Retina (tissue), 1 donor: ENCODE measurements around the gene MBTD1.
"Not testable (repeated sequence)": the region's sequence is repeated elsewhere in the genome, so short reads cannot be mapped to it uniquely, and the experiment has no call there.

ENCODE experiments used
- DNase-seq: peaks from one replicate; pipeline ENCODE4 v3.0.0-alpha.2; 2016

The MBTD1 gene

GRCh38 chr17:51251010-51251409, 8.8 kb downstream of the MBTD1 start:
- no peak for DNase-seq

DNA sequence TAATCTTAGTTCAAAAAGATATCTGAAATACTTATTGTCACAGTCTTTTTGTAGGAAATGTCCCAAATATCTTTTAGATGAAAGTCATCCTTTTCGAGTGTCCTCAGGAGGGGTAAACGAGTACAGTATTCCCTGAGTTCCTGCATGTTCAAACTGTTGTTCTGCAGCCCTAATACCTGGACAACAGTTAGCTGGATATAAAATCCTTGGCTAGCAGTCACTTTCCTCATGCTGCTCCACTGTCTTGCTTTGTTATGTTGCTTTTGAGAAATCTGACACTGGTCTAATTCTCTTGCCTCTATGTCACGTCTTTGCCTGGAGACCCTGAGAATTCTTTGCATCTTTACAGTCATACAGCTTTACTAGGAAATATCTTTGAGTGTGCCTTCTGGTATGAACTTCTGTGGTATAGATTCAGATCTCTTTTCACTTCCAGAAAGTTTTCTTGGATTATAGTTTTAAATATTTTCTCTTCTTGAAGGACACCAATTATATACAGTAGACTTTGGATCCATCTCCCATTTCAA, 9.5 kb downstream of the MBTD1 start:
- no peak for DNase-seq

DNA sequence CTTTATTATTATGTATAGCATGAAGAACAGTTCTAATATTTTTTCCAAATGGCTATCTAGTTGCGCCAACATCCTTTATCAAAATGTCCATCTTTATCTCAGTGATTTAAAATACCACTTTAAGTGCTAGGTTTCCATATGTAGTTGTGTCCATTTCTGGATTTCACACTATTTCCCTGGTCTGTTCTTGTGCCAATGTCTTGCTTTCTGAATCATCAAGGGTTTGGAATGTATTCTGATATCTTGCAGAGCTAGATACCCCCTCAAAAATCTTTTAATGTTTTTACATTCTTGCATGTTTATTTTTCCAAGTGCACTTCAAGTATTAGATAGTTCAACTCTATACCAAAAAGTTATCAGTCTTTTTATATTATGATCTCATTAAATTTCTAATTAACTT, 14.3 kb downstream of the MBTD1 start:
- no peak for DNase-seq

DNA sequence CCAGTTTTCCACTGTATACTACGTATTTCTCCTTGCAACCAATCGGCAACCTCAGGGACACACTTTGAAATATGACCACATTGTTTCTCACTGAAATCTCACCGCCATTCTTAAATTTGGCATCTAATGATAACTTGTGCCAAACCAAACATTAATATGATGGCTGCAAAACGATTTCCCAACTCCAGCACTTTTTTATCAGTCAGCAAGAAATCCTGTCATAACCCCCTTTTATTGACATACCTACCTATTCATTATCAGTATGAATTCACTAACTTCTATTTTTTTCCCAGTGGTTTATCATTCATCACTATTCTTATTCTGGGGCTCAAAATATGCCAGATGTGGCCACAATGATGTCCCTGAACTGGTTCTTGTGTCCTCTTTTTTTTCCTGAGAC, 15.8 kb downstream of the MBTD1 start:
- no peak for DNase-seq

DNA sequence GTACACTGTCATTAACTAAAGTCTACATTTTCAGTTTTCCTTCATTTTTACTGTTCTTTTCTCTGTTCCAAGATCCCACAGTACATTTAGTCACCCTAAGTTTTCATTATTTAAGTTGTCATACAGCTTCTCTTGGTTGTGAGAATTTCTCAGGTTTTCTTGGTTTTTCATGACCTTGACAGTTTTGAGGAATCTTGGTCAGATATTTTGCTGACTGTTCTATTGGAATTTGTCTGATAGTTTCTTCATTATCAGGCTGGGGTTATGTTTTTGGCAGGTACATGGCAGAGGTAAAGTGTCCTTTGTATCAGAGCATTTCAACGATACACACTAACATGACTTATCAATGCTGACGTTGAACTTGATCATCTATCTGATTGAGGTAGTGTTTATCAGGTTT, 19.6 kb downstream of the MBTD1 start:
- DNase-seq, result no peak

DNA sequence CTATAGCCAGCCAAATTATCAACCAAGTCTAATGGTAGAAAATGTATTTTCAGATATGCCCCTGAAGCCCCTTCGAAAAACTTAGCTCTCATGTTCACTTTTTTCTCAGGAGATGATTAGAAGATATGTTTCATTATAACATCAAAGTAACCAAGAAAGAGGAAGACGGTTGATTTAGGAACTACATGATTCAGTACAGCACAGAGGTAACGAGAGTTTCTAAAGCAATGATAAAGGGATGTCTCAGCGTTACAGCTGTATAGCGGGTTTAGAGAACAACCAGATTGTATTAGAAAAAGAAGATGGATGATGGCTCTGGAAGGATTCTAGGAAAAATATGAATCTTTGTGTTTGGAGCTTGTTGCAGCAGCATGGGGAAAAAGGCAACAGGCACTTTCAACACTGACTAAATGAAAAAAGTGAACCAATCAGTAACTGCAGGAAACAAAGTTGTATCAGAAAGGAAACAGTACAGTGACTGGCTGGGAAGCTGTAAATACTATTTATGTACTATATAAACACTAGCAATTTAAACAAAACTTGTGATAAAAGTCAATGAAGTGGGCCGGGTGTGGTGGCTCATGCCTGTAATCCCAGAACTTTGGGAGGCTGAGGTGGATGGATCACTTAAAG, 21.5 kb downstream of the MBTD1 start:
- no peak for DNase-seq

DNA sequence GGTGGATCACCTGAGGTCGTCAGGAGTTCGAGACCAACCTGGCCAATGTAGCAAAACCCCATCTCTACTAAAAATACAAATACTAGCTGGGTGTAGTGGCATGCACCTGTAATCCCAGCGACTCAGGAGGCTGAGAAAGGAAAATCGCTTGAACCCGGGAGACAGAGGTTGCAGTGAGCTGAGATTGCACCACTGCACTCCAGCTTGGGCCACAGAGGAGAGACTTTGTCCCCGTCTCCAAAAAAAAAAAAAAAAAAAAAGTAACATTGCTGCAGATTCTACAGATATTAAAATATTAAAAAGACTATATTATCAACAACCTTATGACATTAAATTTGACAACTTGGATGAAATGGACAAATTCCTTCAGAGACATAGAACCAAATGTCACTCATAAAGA, 25.7 kb downstream of the MBTD1 start:
- no peak for DNase-seq

DNA sequence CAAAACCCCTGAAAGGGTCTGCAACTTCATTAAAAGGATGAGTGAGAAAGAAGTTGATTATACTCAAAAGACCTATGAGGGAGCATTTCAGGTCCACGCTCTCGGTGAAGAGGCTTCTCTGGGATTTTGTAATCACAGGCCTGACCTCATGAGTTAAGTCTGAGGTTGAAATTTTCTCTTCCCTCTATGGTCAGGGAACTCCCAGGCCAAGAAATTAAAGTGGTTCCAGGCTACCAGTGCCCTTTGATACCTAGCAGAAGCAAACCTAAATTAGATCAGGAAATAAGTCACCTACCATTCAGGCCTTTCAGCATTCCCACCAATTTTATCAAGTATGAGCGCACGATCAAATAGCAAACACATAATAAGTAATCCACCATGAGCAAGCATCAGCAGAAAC, 27.9 kb downstream of the MBTD1 start:
- no peak for DNase-seq

- no peak for DNase-seq
Measured at GRCh38 chr17:51230306-51230705, 29.5 kb downstream of the MBTD1 start.

GRCh38 chr17:51229889-51230288, 30.0 kb downstream of the MBTD1 start:
- DNase-seq, result no peak

DNA sequence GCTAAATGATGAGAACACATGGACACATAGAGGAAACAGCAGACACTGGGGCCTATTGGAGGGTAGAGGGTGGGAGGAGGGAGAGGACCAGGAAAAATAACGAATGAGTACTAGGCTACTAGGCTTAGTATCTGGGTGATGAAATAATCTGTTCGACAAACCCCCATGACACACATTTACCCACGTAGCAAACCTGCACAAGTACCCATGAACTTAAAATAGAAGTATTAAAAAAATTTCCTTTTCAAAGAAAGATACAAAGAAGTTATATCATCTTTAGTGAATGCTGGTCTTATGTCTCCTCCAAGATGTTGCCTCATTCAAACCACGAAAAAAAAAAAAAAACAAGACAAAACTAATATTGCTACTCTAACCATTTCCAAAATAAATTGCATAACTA, 31.7 kb downstream of the MBTD1 start:
- no peak for DNase-seq

- not testable (repeated sequence) for DNase-seq
Measured at GRCh38 chr17:51225523-51225922, 34.3 kb downstream of the MBTD1 start.

DNA sequence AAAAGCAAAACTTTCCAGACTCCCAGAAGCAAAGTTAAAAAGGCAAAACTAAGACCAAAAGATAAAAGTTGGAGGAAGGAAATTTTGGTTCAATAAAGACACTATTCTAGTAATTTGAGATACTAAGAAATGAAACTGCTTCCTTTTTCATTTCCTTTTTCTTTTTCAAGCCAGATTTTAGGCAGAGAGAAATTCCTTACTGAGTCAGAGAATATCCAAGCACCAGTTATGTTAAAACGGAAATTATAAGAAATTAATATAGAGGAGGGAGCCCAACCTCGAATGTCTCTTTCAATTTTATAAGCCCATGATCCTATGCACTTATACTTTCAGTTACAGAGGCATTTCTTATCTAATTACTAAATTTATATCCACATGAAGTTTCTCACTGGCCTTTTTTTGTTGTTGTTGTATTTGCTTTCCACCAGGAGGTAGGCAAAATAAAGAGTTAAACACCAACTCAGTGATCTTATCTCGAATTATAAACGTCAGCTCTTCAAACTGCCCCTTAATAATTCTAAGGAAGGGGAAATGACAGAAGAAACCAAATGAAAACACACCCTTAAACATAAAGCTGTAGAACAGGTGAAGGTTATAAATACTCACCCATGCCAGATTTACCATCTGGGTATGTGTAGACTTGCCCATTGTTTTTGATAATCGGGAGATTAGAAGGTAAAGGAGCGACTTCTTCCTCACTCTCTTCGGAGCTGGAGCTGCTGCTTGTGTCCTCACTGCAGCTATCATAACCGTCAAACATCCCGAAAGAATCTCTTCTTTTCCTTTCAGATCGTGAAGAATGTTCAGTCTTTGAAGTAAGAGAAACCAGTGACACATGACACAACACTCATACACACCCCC, 35.2 kb downstream of the MBTD1 start:
- no peak for DNase-seq

DNA sequence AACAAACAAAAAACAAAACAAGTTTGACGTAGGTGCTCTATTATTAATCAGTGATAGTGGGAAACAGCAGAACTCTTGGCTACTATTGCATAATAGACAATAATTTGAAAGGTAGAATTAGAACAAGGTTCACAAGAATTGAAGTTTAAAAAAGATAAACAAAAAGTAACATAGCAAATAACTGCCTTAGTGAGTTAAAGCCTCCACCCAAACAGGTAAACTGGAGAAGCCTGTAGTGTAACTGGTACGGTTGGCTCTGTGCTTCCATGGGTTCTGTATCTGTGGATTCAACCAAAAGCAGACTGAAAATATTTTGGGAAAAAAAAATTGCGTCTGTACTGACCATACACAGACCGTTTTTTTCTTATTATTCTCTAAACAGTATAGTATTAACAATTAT, 38.5 kb downstream of the MBTD1 start:
- DNase-seq, result no peak

- no peak for DNase-seq
Measured at GRCh38 chr17:51217946-51218345, 41.9 kb downstream of the MBTD1 start.

DNA sequence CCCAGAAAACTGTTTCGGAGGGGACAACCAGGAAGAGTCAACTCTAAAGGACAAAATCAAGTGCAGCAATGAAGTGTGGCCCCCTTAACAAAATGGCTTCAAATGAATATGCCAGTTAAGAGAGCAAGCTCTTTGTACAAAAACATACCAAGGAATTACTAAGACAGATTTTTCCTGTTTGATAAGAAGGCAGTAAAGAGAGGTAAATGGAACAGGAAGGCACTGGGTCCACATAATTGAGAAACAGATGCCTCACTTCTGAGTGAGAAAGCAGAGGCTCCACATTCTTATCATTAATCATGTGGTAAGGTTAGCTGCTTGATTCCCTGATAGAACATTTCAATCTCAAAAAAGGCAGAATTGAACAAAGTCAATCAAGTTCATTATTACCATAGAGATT, 44.9 kb downstream of the MBTD1 start:
- no peak for DNase-seq

DNA sequence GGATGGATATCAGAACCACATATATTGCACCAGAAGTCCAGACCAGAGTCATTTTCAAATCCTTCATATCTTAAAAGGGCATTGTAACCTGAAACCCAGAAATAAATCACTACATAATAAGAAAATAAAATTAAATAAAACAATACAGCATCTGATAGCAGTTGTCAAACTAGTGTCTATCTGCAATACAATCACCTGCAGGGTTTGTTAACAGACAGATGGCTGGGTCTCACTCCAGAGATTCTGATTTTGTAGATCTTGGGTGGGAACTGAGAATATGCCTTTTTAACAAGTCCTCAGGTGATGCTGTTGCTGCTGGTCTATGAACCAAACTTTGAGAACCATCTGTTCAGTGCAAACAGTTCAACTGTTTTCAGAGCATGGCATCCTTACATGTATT, 56.0 kb downstream of the MBTD1 start:
- DNase-seq, result no peak

DNA sequence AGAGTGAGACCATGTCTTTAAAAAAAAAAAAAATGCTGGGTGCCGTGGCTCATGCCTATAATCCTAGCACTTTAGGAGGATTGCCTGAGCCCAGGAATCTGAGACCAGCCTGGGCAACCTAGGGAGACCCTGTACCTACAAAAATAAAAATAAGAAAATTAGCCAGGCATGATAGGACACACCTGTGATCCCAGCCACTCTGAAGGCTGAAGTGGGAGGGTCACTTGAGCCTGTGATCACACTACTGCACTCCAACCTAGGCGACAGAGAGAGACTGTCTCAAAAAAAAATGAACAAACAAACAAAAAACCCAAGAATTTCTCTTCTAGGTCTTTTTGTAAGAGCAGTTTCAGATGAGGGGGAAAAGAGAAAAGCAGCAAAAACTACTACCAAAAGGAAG, 59.0 kb downstream of the MBTD1 start:
- DNase-seq, result no peak

GRCh38 chr17:51200295-51200694, 59.6 kb downstream of the MBTD1 start:
- no peak for DNase-seq

GRCh38 chr17:51197754-51198153, 62.1 kb downstream of the MBTD1 start:
- DNase-seq, result no peak

DNA sequence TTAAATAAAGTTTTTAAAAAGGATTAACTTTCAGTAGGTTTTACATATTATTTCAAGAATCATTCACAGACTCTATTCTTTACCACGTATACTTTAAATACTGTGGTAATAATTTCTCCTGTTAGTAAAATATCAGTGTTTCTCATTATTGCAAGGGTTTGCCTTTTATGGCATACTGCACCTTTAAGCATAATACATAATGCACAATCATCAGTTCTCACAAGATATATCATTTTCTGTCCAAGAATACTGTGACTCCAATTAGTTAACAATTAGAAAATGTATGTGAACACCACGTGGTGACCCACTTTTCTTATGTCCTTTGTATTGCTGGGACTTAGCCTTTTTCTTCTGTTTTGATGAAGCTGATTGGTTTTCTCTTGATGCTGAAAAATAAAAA, 68.0 kb downstream of the MBTD1 start:
- no peak for DNase-seq

- DNase-seq, result no peak
Measured at GRCh38 chr17:51189628-51190027, 70.2 kb downstream of the MBTD1 start.

DNA sequence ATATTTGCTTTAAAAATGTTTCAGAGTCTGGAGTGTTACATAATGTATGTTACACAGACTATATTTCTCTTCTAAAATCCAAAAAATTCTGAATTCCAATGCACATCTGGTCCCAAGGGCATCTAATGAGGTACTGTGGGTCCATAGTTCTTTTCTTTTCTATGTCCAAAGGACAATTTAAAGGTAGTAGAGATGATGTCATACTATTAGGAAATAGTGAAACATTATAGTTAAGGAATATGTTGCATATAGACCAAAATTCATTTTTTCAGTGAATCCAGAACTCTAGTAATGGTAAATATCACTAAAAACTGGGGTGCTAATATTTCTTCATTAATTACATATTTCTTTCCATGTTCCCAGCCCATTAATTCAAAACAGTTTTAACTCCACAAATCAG, 70.7 kb downstream of the MBTD1 start:
- no peak for DNase-seq

- DNase-seq, result no peak
Measured at GRCh38 chr17:51188271-51188833, 71.5 kb downstream of the MBTD1 start.
